GM12874 (cell line): ENCODE data around the gene PDE4B.

Source experiments
- CTCF ChIP-seq: IDR thresholded peaks from 2 replicates; pipeline ENCODE4 v1.5.1; 2011; ENCODE audit warnings: low read depth, mild to moderate bottlenecking, control low read depth, low read length, moderate library complexity; ENCODE audit not compliant: insufficient read depth

Gene PDE4B

DNA sequence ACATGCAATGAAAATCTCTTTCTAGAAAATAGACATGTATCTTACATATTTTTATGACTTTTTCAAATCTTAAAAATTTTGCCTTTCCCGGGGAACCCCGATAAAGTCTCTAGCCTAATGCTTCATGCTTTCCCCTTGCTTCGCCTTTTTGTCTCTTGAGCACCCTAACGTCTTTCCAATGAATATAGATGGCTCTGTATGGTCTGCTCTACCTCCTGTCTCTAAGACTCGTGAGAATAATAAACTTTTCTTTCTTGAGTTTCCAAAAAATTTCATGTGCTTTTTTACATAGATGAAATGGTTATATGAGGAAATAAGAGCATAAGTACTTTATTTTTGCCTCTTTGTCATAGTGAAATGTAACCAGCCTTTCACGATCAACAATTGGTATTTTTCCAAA is 202.6 kb downstream of the PDE4B start:
- TF ChIP-seq CTCF = no peak

GRCh38 chr1:65995928-65996327 is 203.2 kb downstream of the PDE4B start:
- TF ChIP-seq CTCF = no peak

DNA sequence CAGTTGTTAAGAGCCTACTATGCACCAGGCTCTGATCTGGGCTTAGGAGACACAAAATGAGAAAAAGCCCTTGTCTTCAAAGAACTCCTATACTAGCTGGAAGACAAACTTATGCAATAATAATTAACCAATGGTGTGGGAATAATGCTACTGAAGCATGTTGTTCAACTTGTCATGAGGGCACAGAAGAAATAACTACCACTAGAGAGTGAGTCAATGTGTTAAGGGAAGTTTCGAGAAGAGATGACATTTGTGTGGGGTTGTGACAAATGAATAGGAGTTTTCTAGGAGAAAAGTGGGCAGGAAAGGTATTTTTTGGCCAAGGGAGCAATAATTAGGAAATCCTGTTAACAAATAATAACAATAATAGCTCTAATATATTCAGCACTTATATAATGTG is 205.0 kb downstream of the PDE4B start:
- no peak for TF ChIP-seq CTCF

- TF ChIP-seq CTCF = no peak
Observed at GRCh38 chr1:65998763-65999583, 206.3 kb downstream of the PDE4B start.

DNA sequence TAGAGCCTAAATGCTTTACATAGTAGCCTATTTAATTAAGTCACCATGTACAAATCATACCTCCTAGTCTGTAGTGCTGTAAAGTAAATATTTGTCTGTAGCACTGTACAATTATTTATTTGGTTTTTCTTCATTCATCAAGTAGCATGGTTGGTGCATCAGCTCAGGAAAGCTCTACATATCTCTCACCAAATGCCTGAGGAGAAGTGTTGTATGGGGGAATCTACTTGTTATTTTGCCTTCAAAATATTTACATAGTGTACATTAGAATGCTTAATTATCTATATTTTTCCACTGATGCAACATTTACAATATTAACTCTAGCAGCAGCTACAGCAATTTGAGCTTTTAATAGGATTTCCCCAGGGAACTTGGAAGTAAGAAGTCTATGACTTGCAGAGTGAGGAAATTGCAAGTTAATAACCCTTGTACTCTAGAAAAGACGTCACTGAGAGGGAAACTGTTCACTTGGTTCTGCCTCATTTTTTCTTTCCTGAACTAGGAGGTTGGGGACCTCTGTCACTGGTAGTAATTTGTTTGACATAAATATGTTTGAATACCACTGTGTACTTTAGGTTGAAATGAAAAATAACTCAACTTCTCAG is 207.4 kb downstream of the PDE4B start:
- TF ChIP-seq CTCF = no peak

DNA sequence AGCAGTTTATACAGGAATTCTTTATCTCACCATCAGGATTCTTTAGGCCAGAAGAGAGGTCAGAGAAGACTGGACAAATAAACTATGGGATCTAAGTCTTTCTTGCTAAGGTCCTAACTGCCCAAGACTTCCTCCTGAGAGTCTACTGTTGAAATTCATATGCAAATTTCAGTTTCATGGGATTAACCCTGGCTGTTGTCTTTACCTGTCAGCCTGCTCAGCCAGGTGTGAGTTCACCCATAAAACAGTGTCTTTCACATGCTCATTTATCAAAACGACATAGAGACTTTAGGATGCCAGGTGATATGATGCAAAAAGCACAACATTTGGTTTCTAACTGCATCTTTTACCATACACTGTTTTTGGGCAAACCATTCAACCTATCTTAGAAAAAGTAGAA is 211.0 kb downstream of the PDE4B start:
- no peak for TF ChIP-seq CTCF

DNA sequence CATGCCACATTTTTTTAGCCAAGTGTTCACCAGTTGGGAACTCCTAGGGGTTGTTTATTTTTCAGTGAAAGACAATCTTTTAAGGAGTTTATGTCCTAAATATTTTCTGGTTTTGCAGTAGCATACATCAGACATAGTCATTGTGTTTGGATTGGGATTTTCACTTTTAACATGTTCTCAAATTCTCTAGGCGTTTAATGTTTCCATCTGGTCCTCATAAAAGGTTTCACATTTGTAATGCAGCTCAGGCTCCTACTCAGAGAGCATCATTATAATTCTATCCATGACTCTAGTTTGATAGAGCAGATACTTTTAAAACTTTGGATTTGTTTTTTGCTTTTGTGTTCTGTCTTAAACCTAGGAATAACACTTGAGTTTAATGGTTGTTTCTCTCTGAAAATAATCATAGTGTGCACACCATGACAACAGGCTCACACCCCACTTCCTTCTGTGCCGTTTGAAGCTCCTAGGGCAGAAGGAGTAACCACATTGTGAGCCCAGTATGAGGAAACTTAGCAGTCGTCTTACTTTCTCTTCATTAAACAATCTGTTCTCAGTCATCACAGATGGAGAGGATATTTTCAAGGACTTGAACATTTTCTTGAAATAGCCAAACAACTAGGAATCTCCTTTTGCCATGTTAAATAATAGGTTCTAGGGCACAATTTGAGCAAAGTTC is 219.6 kb downstream of the PDE4B start:
- TF ChIP-seq CTCF = no peak
